Fibroblast of villous mesenchyme (primary cell): ENCODE results near the gene AQP3. TPM values are rescaled to one million over a fixed set of nuclear protein-coding genes. Genes with fewer than 3 reads are reported as not detected.

Source experiments
- DNase-seq: peaks from one replicate; pipeline ENCODE4 v3.0.0-alpha.2; 2010; ENCODE audit warnings: low read depth
- H3K4me3 ChIP-seq: 2 replicates; pipeline ENCODE4 v1.5.1; 2011; ENCODE audit warnings: low read depth, mild to moderate bottlenecking, low read length
- total RNA-seq: library from RNA; depleted of rRNA; stranded (reverse); fragments of >200 nt; gene quantifications from 2 replicates; pipeline ENCODE4 v1.2.3, GENCODE V29; 2012
- TF ChIP-seq, protein P1 (sequence below): IDR thresholded peaks from 2 replicates; pipeline ENCODE4 v1.5.1; 2012; ENCODE audit warnings: low read depth, mild to moderate bottlenecking, low read length; ENCODE audit not compliant: insufficient read depth

The AQP3 gene
- total RNA-seq, 1 donor, result 0.86 TPM

DNA sequence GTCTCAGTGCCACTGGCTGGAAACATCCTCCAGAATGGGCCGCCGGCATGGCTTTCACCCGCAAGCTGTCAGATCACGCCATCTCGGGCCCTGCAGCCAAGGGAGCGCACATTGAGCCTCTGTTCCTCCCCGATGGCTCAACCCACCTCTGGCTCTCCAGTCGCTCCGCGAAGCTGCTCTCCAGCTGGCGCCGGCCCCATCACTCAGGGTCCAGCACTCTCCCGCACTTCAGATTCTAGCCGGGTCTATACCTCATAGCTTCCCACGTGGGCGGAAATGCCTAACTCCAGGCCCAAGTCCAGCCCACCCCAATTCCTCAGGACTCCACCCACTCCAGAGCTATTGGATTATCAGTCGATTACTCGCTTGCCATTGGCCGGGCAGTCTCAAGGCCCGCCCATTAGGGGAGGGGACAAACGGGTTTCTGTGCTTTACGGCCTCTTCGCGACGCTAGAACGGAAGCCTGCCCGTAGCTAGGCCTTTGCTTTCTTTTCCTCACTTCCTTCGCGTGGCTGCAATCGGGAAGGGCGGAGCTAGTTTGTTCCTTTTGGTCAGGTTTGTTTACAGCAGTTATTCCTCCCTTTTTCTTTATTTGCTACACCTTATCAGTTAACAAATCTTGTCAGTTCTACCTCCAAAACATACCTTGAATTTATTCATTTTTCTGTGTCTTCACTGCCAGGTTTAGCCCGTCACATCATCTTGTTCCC is 26.4 kb upstream of the AQP3 start, which contains the start of gene NOL6:
Gene NOL6 (minus strand): TSS at position 282 of the 710 bp plus-strand sequence. CDS start 82 bp downstream, at position 200.
- peak within 1 kb of the TSS; percentile 90 for H3K4me3 ChIP-seq
- DNase-seq, result peak; percentile 99
- TF ChIP-seq, protein P1, sequence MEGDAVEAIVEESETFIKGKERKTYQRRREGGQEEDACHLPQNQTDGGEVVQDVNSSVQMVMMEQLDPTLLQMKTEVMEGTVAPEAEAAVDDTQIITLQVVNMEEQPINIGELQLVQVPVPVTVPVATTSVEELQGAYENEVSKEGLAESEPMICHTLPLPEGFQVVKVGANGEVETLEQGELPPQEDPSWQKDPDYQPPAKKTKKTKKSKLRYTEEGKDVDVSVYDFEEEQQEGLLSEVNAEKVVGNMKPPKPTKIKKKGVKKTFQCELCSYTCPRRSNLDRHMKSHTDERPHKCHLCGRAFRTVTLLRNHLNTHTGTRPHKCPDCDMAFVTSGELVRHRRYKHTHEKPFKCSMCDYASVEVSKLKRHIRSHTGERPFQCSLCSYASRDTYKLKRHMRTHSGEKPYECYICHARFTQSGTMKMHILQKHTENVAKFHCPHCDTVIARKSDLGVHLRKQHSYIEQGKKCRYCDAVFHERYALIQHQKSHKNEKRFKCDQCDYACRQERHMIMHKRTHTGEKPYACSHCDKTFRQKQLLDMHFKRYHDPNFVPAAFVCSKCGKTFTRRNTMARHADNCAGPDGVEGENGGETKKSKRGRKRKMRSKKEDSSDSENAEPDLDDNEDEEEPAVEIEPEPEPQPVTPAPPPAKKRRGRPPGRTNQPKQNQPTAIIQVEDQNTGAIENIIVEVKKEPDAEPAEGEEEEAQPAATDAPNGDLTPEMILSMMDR, result no peak

DNA sequence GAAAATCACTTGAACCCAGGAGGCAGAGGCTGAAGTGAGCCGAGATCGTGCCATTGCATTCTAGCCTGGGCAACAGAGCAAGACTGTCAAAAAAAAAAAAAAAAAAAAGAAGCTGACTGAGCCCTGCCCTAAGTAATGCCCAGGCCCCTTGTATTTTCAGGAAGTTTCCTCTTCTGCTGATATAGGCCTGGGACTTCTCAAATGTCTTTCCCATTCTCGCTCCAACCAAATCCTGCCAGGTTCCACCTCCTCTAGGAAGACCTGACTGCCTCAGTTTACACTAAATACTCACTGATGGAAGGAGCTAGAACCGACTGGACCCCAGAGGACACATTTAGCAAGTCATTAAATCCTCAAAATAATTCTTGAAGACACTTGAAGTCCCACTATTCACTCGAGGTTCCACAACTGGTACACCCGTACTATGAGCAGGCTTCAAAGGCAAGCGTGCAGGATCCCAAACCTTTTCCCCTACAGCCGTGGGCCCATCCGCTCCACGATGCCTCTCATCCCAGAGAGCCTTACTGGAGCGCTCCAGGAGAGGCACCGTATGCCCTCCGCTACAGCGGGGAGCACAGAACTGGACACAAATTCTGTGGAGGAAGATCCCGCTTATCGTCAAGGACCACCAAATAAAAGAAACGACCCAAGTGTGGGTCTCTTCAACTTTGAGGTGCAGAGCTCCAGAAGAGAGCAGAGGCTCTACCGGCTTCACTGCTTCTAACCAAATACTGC is 25.7 kb upstream of the AQP3 start:
- peak overlapping the region; percentile 90 for H3K4me3 ChIP-seq
- DNase-seq, result no peak
- TF ChIP-seq, protein P1, result no peak

GRCh38 chr9:33472171-33472880 is 24.9 kb upstream of the AQP3 start:
- peak overlapping the region; percentile 90 for H3K4me3 ChIP-seq
- TF ChIP-seq, protein P1, result no peak
- no peak for DNase-seq

DNA sequence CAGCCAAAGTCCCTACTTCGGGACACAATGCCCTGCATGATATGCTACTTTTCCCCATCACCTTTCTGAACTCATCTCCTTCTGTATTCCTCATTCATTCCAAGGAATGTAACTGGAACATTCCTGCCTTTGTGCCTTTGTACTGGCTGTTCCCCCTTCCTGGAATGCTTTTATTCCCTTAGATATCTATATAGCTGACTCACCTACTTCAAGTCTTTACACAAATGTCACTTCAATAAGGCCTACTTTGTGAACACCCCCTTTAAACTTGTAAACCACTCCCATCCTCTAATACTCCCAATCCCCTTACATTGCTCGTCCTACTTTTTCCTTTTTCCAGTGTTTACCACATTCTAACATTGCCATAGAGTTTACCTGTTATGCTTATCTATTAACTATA is 24.0 kb upstream of the AQP3 start:
- DNase-seq, result no peak
- TF ChIP-seq, protein P1, result no peak
- no peak overlapping the region for H3K4me3 ChIP-seq

- TF ChIP-seq, protein P1, result no peak
- no peak for DNase-seq
- no peak overlapping the region for H3K4me3 ChIP-seq
These were observed 22.5 kb upstream of the AQP3 start for GRCh38 chr9:33469891-33470290.

DNA sequence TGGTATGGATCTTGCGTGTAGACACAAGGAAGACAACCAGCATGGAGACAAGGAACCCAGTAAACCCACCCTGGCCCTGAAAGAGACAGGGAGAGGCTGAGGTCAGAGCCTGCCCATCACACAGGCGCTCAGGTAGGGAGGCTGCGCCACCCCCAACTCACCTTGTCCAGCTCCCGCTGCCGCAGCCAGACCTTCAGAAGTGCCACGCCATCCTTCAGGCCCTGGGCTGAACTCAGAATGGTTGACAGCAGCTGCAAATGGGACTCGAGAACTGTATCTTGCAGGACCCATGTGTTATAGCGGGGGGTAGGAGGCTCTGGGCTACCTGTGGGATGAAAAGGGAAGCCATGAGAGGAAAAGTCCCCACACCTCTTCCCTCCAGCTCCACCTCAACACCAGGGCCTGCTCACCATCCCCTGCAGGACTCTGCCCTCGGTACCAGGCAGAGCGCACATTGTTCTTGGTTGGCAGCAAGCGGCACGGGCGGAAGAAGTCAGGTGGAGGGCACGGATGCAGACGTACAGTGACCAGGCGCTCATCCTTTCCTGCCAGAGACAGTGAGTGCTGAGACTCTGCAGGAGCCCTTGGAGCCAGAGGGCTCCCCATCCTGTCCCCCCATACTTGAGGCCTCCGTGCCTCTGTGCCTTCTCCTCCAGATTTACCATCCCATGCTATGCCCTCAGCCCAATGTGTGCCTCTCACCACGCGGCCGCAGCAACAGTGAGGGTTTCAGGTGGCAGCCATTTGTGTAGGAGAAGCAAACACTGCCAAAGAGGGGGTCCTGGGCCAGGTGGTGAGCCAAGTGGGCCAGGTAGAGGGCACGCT is 21.6 kb upstream of the AQP3 start:
- no peak overlapping the region for H3K4me3 ChIP-seq
- DNase-seq, result no peak
- TF ChIP-seq, protein P1, result no peak
